Upper lobe of left lung (tissue), 6 donors: Measurements from ENCODE around the gene TAF4. TPM values are rescaled to one million over a fixed set of nuclear protein-coding genes. Genes with fewer than 3 reads are reported as not detected.

ENCODE experiments used
- ATAC-seq, 2 donors: fragments of 200-7000 bp; cut with Tn5 transposase; one replicate each; pipeline ENCODE4 v1.9.1; 2022; ENCODE audit warnings: mild to moderate bottlenecking in 2 of 2, moderate library complexity in 2 of 2; ENCODE audit not compliant: low FRiP score in 2 of 2
- DNase-seq, 2 donors: peaks; one replicate each; pipeline ENCODE4 v3.0.0-alpha.2; 2019 to 2020
- H3K27ac ChIP-seq, 4 donors: fragments of 200-600 bp; sonication (generic); one replicate each; pipeline ENCODE4 v1.5.1; 2016 to 2019
- H3K27me3 ChIP-seq, 4 donors: fragments of 200-600 bp; sonication (generic); one replicate each; pipeline ENCODE4 v1.5.1; 2017 to 2019
- H3K36me3 ChIP-seq, 4 donors: fragments of 200-600 bp; sonication (generic); one replicate each; pipeline ENCODE4 v1.5.1; 2016 to 2019
- H3K4me1 ChIP-seq, 4 donors: fragments of 200-600 bp; sonication (generic); one replicate each; pipeline ENCODE4 v1.5.1; 2018 to 2019
- H3K4me3 ChIP-seq, 4 donors: fragments of 200-600 bp; sonication (generic); one replicate each; pipeline ENCODE4 v1.5.1; 2017 to 2019; ENCODE audit warnings: mild to moderate bottlenecking in 2 of 4, moderate library complexity in 1 of 4
- H3K9me3 ChIP-seq, 4 donors: fragments of 200-600 bp; sonication (generic); one replicate each; pipeline ENCODE4 v1.5.1; 2018 to 2019
- CTCF ChIP-seq, 6 experiments: fragments of 450-650 bp in 4 of 6; fragments of 200-600 bp in 2 of 6; sonication (generic) in 2 of 6; IDR thresholded peaks; one replicate each; pipeline ENCODE4 v1.5.1; 2016 to 2019; ENCODE audit warnings: antibody characterized with exemption in 6 of 6
- EP300 ChIP-seq, 4 donors: sonication (generic); formaldehyde crosslinking; IDR thresholded peaks; one replicate each; pipeline ENCODE4 v1.5.1; 2017; ENCODE audit warnings: antibody characterized with exemption in 4 of 4, control low read depth in 2 of 4
- POLR2A ChIP-seq, 4 donors: fragments of 450-650 bp; IDR thresholded peaks; one replicate each; pipeline ENCODE4 v1.5.1; 2016 to 2017; ENCODE audit warnings: antibody characterized with exemption in 4 of 4, mild to moderate bottlenecking in 2 of 4
- POLR2AphosphoS5 ChIP-seq, 2 donors: sonication (generic); formaldehyde crosslinking; IDR thresholded peaks; one replicate each; pipeline ENCODE4 v1.5.1; 2017; ENCODE audit warnings: antibody characterized with exemption in 2 of 2
- WGBS, 2 donors: methylation state at CpG; one replicate each; pipeline ENCODE4 v1.1.5; 2017 to 2018; 5-methylcytosine and 5-hydroxymethylcytosine counted together
- total RNA-seq, 6 donors: library from RNA; depleted of rRNA in 4 of 6; stranded (reverse); fragments of >200 nt in 4 of 6; gene quantifications; one replicate each; pipeline versions ENCODE4 v1.1.0 to v1.2.1, GENCODE V29; 2016 to 2021
- donor health status: DM: no; HTN: no; CAD: no; lungs with moderate emphysema.
- donor health status: DM: no; HTN: yes; CAD: no; lungs with severe emphysema.

The TAF4 gene
- total RNA-seq, 6 donors from 2014 or later = 13.0 to 44.0 (median 20.7) TPM

GRCh38 chr20:62051546-62052255, 14.0 kb downstream of the TAF4 start:
- DNase-seq (peak in 1 of 2 donors; percentile 50), ATAC-seq (no peak)
- WGBS, 2 donors = 86% methylated on average over 14 to 17 of the region's 17 CpGs
- Histone ChIP-seq H3K27ac (no peak overlapping the region), H3K27me3 (no peaks in the 10 kb centered on the region), H3K4me3 (no peak overlapping the region), H3K36me3 (peaks cover 0 to 5% (median 4%) of the 10 kb centered on the region in 4 donors), H3K9me3 (no peaks in the 10 kb centered on the region), H3K4me1 (peaks cover 0 to 6% (median 0%) of the 10 kb centered on the region in 4 donors)
- TF ChIP-seq CTCF (IDR thresholded peaks at IDR 0.05) = no peak

- Histone ChIP-seq H3K4me3 (no peak overlapping the region), H3K27me3 (no peaks in the 10 kb centered on the region), H3K27ac (no peak overlapping the region), H3K4me1 (peaks cover 0 to 6% (median 0%) of the 10 kb centered on the region in 4 donors), H3K9me3 (no peaks in the 10 kb centered on the region), H3K36me3 (peaks cover 0 to 5% (median 2%) of the 10 kb centered on the region in 4 donors)
- ATAC-seq (no peak), DNase-seq (peak in 1 of 2 donors; percentile 72)
- TF ChIP-seq POLR2AphosphoS5 (IDR thresholded peaks at IDR 0.05) (no peak), EP300 (IDR thresholded peaks at IDR 0.05) (no peak), POLR2A (IDR thresholded peaks at IDR 0.05) (no peak), CTCF (IDR thresholded peaks at IDR 0.05) (no peak)
- 51 to 66% methylated on average over 16 of the region's 16 CpGs for WGBS, 2 donors
Measured at GRCh38 chr20:62051144-62051543, 14.5 kb downstream of the TAF4 start.

GRCh38 chr20:62050166-62051120, 15.2 kb downstream of the TAF4 start:
- Histone ChIP-seq H3K27ac (no peak overlapping the region), H3K36me3 (peaks cover 0 to 5% (median 2%) of the 10 kb centered on the region in 4 donors), H3K4me1 (peaks cover 0 to 6% (median 0%) of the 10 kb centered on the region in 4 donors), H3K9me3 (no peaks in the 10 kb centered on the region), H3K27me3 (no peaks in the 10 kb centered on the region), H3K4me3 (no peak overlapping the region)
- ATAC-seq (no peak), DNase-seq (no peak)
- no peak for TF ChIP-seq POLR2AphosphoS5 (IDR thresholded peaks at IDR 0.05)
- no peak for TF ChIP-seq CTCF (IDR thresholded peaks at IDR 0.05)
- no peak for TF ChIP-seq EP300 (IDR thresholded peaks at IDR 0.05)
- TF ChIP-seq POLR2A (IDR thresholded peaks at IDR 0.05) = no peak
- 70 to 85% methylated on average over 17 to 18 of the region's 18 CpGs for WGBS, 2 donors

- Histone ChIP-seq H3K4me3 (no peak overlapping the region), H3K27me3 (no peaks in the 10 kb centered on the region), H3K4me1 (peaks cover 0 to 11% (median 0%) of the 10 kb centered on the region in 4 donors), H3K36me3 (peaks cover 0 to 5% (median 2%) of the 10 kb centered on the region in 4 donors), H3K27ac (no peak overlapping the region), H3K9me3 (no peaks in the 10 kb centered on the region)
- no peak for TF ChIP-seq EP300 (IDR thresholded peaks at IDR 0.05)
- no peak for TF ChIP-seq POLR2A (IDR thresholded peaks at IDR 0.05)
- no peak for TF ChIP-seq CTCF (IDR thresholded peaks at IDR 0.05)
- no peak for TF ChIP-seq POLR2AphosphoS5 (IDR thresholded peaks at IDR 0.05)
- ATAC-seq (no peak), DNase-seq (peak in 1 of 2 donors; percentile 47)
- 91 to 94% methylated on average over 16 to 22 of the region's 22 CpGs for WGBS, 2 donors
Measured at GRCh38 chr20:62049342-62050165, 16.1 kb downstream of the TAF4 start.
